GM21367 (cell line): ENCODE results near the gene CMA1.
"Not testable (repeated sequence)": the region's sequence is repeated elsewhere in the genome, so short reads cannot be mapped to it uniquely, and the experiment has no call there.

Experiments
- ATAC-seq: cut with Tn5 transposase; IDR thresholded peaks from one replicate; pipeline ENCODE4 v1.9.1; 2021; ENCODE audit not compliant: unreplicated experiment

The CMA1 gene, protein sequence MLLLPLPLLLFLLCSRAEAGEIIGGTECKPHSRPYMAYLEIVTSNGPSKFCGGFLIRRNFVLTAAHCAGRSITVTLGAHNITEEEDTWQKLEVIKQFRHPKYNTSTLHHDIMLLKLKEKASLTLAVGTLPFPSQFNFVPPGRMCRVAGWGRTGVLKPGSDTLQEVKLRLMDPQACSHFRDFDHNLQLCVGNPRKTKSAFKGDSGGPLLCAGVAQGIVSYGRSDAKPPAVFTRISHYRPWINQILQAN

DNA sequence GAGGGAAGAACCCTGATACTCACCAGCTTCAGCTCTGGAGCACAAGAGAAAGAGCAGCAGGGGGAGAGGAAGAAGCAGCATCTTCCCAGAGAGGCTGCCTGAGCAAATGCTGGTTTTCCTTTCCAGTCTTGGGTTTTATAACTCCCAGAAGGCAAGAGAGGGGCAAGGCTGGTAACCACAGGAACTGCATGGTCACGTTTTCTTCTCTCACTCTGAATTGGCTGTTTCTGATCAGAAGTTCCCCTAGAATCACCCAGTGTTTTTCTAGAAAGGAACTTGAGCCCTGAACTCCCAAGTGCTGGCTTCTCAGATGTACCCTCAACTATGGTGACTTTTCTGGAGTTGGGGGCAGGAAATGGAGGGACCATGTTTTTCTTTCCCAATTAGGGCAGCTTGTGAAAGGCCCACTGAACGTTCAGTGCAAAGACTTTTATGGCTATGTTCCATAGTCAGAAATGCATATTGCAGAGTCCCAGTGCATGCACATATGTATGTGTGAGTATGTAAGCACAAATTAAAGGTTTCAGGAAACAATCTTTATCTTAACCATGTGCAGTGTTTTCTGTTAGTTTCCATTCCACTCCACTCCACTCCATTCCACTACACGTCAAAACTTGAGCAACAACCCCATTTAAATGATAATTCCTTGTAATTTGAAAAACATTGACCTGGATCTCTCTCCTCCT, at the start of gene CMA1:
TSS of gene CMA1 (minus strand) at position 111 of the 686 bp plus-strand sequence. CDS start at position 81, 30 bp downstream.
- peak; percentile 58 for ATAC-seq

DNA sequence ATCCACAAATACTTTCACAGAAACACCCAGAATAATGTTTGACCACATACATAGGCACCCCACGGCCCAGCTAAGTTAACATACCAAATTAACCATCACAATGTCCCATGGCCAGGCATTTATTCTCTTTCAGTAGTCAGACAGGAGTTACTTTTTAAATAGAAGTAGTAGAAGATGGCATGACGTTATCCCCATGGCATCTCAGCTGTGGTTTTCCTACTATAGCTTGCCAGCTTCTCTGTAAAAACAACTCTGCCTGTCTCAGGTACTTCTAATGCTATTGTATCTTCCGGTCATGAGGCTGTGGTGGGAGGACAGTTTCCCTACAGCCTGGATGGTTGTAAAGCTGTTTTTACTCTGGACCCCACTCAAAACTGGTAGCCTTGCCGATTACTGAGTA, 48.7 kb upstream of the CMA1 start:
- ATAC-seq, result no peak

DNA sequence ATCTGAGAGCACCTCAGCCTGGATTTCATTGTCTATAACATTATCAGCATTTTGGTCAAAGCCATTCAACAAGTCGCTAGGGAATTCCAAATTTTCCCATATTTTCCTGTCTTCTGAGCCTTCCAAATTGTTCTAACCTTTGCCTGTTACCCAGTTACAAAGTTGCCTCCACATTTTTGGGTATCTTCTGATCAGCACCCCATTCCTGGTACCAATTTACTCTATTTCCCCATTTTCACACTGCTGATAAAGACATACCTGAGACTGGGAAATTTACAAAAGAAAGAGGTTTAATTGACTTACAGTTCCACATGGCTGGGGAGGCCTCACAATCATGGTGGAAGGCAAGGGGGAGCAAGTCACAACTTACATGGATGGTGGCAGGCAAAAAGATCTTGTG, 41.0 kb upstream of the CMA1 start:
- ATAC-seq, result not testable (repeated sequence)

DNA sequence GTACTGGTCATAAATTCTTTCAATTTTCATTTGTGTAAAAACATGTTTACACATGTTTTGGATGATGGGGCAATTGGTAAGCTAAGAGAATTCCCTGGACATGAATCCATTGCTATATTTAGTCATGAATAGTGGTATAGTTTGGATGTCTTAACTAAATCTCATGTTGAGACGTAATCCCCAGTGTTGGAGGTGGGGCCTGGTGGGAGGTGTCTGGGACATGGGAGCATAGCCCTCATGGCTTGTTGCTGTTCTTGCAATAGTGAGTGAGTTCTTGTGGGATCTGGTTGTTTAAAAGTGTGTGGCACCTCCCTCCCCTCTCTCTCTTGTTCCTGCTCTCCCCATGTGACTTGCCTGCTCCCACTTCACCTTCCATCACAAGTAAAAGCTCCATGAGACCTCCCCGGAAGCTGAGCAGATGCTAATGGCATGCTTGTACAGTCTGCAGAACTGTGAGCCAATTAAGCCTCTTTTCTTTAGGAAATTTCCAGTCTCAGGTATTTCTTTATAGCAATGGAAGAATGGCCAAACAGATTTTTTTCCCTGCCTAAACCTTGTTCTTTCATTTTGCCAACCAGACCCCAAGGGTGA, 34.4 kb upstream of the CMA1 start:
- ATAC-seq, result no peak

DNA sequence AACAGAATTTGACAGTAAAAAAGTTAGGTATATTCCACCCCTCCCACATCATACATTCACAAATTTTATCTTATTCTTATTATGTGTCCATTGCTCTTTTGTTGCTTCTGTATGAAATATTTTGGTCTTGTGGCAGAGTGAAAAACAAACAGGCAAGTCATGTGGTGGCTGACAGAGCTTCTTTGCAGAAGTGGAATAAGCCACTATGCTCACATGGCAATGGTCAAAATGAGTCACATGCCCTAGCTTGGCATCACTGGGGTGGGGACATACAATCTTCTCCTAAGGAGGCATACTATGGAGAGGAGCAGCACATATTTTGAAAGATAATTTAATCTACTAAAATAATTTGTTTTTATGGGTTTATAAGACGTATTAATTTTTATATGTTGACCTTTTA, 27.7 kb upstream of the CMA1 start:
- no peak for ATAC-seq

DNA sequence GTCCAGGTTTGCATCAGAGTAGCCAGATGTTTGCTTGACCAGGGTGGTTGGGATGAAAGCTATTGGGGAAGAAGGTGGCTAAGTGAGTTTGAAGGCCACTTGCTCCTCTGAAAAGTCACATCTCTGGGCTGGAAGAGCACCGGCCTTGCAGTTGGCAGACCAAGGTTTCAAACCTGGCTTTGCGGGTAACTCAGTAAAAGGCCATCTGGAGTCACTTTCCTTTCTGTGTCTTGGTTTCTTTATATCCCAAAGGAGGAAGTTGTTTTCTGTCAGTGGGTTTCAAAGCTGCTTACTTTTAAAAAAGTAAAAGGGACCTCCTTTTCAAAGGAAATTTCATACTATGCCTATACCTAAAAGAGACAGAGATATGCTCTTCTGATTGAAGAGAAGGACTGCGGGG, 26.2 kb upstream of the CMA1 start:
- ATAC-seq, result no peak

DNA sequence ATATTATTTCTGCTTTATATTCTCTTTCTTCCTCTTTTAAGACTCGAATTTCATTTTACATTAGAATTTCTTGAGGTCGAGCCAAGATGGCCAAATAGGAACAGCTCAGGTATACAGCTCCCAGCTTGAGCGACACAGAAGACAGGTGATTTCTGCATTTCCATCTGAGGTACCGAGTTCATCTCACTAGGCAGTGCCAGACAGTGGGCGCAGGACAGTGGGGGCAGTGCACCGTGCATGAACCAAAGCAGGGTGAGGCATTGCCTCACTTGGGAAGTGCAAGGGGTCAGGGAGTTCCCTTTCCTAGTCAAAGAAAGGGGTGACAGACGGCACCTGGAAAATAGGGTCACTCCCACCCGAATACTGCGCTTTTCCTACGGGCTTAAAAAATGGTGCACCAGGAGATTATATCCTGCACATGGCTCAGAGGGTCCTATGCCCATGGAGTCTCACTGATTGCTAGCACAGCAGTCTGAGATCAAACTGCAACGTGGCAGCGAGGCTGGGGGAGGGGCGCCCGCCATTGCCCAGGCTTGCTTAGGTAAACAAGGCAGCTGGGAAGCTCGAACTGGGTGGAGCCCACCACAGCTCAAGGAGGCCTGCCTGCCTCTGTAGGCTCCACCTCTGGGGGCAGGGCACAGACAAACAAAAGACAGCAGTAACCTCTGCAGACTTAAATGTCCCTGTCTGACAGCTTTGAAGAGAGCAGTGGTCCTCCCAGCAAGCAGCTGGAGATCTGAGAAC, 18.0 kb upstream of the CMA1 start:
- ATAC-seq, result not testable (repeated sequence)

DNA sequence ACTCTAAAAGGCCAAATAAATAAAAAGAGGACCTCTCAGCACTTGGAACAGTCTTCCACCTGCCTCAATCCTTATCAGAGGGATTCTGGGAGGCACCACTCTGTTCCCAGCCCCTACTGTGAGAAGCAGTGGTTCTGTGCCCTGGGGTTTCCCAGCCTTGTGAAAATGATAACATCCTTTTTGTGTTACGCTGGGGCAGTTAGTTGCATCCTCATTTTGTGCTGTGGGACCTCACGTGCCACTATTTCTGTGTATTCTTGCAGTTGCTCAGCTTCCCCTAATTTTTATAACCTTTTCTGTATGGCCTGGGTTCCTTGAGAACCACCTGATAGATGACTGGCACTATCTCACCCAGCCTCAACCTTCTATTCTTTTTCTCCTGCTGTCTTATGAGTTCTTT, 10.8 kb upstream of the CMA1 start:
- no peak for ATAC-seq

DNA sequence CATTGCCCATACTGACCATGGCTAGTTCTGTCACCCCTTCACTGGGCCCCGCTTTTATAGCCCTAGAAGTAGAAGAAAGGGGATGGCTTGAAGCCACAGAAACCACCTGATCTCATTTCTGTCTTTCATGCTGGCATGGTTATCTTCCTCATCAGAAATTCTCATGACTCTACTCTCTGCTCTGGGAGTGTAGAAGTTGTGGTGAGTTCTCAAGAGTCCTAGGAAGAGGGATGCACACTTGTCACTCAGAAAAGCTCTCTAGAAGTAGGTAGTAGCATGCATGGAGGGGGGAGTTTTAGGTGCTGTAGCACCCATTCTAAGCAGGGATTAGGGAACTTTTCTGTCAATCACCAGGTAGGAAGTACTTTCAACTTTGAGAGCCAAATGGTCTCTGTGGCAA, 6.1 kb upstream of the CMA1 start:
- ATAC-seq, result no peak

DNA sequence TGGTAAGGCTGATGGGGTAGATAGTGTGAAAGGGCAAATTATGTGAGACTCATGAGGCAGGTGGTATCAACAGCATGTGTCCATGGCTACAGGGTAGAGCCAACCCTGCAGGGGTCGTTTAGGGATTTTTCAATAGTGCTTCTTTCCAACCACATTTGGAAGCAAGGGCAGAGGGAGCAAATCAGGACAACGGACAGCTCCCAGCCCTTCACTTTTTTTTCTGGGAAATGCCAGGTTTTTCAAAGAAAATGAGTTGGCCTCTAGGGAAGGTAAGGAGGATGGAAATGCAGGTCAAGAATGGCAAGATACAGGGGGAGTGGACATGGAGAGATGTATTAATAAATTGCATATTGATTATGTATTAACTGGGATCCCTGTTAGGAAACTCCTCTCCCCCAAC, 4.9 kb upstream of the CMA1 start:
- no peak for ATAC-seq

DNA sequence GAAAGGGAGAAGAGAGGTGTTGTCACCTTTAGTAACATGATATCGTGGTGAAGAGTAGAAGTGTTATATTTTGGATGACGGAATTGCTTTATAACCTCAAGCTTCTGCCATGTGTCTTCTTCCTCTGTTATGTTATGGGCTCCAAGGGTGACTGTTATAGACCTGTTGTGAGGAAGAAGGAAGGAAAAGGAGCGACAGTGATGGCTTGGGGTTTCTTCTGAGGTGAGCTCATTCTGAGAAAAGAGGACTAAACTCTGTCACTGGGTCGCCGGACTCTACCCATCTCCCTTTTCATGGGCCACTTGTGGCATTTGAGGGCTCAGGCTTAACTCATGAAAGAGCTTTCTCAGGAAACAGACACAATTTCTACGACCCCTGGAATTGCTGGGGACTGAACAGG, 1.6 kb downstream of the CMA1 start:
- ATAC-seq, result no peak

DNA sequence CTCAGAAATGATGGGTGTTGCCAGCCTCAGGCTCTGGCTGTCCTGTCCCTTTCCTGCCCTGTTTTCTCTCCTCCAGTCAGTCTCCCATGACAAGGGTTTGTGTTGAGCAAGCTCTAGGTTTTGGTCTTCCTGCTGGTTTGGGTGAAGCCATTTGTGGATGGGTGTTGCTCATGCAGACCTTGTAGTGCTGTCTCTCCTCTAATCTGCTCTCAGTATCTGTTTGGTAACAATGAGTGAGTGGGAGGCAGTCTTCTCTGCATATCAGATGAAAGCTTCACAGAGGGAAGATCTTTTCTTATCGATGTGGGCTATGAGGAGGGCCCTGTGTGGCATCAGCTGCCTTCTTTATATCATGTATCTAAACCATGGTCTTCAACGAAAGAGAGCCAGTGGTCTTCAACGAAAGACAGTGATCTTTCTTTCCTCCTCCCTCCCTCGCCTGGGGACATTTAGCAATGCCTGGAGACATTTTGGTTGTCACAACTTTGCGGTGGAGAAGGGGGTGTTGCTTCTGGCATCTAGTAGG, 3.6 kb downstream of the CMA1 start:
- ATAC-seq, result no peak

DNA sequence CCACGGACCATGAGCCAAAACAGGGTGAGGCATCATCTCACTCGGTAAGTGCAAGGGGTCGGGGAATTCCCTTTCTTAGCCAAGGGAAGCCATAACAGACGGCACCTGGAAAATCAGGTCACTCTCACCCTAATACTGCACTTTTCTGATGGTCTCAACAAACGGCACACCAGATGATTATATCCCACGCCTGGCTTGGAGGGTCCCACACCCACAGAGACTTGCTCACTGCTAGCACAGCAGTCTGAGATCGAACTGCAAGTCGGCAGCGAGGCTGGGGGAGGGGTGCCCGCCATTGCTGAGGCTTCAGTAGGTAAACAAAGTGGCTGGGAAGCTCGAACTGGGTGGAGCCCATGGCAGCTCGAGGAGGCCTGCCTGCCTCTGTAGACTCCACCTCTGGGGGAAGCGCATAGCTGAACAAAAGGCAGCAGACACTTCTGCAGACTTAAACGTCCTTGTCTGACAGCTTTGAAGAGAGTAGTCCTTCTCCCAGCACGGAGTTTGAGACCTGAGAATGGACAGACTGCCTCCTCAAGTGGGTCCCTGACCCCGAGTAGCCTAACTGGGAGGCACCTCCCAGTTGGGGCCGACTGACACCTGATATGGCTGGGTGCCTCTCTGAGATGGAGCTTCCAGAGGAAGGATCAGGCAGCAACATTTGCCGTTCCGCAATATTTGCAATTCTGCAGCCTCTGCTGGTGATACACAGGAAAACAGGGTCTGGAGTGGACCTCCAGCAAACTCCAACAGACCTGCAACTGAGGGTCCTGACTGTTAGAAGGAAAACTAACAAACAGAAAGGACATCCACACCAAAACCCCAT, 16.3 kb downstream of the CMA1 start:
- ATAC-seq, result not testable (repeated sequence)

DNA sequence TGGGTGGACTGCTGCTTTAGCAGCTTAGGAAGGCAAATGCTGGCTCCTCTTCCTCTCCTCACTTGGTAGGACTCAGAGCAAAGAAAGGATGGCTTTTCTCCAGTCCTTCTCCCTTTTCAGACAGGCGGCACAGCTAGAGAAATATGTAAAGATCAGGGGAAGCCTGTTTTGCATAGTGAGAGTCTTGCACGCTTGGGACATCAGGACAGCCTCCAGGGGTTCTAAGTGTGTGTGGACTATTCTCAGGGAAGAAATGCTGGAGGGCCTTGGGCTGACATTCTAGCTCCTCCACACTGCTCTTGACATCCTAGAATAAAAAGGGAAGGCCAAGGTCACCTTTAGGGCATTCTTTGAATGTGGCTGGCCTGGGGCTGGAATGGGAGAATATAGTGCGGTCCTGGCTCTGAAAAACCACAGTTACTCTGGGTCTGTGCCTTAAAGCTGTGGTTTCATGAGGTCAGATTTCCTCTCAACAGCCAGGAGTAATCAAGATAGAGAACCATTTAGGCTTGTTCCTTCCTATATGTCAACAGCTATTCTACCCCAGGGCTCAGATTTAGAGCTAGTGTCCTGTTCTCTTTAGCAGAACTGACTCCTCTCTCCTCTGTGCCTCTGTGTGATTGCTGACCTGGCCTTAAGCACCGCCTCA, 24.3 kb downstream of the CMA1 start:
- ATAC-seq, result no peak

DNA sequence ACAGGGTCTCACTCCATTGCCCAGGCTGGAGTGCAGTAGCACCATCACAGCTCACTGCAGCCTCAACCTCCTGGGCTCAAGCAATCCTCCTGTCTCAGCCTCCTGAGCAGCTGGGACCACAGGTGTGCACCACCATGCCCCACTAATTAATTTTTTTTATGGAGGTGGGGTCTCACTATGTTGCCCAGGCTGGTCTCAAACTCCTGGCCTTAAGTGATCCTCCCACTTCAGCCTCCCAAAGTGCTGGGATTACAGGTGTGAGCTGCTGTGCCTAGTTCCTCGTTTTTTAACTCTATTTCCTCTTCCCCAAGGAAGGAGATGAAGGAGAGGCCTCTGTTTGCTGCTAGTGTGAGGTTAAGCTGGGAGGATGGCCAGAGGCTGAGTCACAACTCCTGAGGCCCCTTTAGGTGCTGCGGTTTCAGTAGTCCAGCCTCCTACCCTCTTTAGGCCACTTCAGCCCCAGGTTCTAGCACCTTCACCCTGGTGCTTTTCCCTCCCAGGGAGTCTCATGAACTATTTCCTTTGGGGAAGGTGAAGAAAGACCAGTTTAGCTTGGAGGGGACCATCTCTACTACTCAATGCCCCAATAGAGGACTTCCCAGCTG, 25.3 kb downstream of the CMA1 start:
- ATAC-seq, result not testable (repeated sequence)

DNA sequence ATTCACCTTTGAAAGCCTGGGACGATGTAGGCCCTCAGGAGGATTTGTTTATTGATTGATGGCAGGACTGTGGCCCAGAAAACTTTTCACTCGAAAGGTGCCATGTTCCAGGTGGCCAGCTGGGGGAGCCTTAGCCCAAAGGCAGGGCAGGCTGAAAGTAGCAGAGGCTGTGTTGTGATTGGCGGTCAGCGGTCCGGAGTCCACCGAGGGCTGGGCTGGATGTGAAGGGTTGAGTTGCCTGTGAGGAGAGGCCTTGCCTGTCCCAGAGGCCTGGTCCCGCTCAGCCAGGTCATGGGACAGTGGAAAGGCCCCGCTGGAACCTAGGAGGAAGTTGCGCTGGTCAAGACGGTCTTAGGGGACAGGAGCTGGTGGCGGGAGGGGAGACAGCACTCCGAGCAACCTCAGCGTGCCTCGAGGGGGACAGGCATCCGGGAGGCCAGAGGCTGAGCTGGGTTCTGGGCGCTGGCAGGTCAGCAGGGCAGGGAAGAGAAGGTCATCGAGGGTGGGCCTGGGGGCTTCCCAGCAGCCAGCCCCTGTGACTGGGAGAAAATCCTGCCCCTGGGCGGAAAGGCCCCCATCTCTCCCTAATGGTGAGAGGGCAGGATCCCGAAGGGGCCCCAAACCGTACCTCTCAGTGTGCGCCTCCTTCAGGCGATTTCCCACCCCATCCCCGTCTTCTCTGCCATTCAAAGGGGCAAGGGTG, 26.3 kb downstream of the CMA1 start:
- peak; percentile 71 for ATAC-seq

DNA sequence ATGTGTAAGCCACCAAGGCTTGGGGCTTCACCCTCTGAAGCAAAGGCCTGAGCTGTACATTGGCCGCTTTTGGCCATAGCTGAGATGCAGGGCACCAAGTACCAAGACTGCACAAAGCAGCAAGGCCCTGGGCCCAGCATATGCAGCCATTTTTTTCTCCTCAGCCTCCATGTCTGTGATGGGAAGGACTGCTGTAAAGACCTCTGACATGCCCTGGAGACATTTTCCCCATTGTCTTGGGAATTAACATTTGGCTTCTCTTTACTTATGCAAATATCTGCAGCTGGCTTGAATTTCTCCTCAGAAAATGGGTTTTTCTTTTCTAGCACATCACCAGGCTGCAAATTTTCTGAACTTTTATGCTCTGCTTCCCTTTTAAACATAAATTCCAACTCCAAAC, 28.1 kb downstream of the CMA1 start:
- not testable (repeated sequence) for ATAC-seq

DNA sequence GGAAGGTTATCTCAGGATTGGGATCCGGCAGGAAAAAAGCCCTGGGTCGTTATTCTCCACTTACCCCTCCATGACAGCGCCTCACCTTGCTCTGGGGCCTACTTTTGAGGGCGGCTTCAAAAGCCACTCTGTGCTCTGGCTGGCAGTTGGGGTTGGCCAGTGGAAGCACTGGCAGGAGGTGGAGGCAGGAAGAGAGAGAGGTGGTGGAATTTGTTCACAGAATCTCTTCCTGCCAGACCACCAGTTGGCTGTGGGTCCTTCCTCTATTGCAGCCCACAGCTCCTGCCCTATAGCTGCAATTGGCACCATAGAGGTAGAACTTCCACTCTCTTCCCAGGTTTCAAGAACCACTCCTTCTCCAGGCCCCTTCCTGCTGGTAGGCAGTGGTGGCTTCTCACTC, 32.8 kb downstream of the CMA1 start:
- no peak for ATAC-seq

DNA sequence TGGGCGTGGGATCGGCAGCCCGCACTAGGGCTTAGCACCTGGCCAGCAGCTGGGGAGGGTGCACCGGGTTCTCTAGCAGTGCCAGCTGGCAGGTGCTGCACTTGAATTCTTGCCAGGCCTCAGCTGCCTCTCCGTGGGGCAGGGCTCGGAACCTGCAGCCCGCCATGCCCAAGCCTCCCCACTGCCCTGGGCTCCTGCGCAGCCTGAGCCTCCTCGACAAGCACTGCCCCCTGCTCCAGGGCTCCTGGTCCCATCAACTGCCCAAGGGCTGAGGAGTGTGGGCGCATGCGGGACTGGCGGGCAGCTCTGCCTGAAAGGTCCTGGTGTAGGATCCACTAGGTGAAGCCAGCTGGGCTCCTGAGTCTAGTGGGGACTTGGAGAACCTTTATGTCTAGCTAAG, 34.9 kb downstream of the CMA1 start:
- no peak for ATAC-seq
